Heart left ventricle (tissue), 16 donors: ENCODE results near the gene SEL1L2. TPM values are rescaled to one million over a fixed set of nuclear protein-coding genes. Genes with fewer than 3 reads are reported as not detected.

Source experiments
- ATAC-seq, 4 donors: fragments of 200-7000 bp; cut with Tn5 transposase; one replicate each; pipeline ENCODE4 v1.9.1; 2020 to 2022; ENCODE audit warnings: moderate library complexity in 4 of 4, mild to moderate bottlenecking in 3 of 4, moderate number of reproducible peaks in 1 of 4
- DNase-seq, 5 donors: peaks; one replicate each; pipeline ENCODE4 v3.0.0-alpha.2; 2020
- H3K27ac ChIP-seq, 12 donors: fragments of 200-600 bp; sonication (generic) in 4 of 12; one replicate each; pipeline versions ENCODE4 v1.5.0 to v1.8.0; 2016 to 2022; ENCODE audit warnings: mild to moderate bottlenecking in 2 of 12
- H3K27me3 ChIP-seq, 9 donors: fragments of 200-600 bp; sonication (generic) in 2 of 9; one replicate each; pipeline versions ENCODE4 v1.5.1 to v1.8.0; 2016 to 2022; ENCODE audit warnings: mild to moderate bottlenecking in 3 of 9
- H3K36me3 ChIP-seq, 9 donors: fragments of 200-600 bp; sonication (generic) in 2 of 9; one replicate each; pipeline versions ENCODE4 v1.5.0 to v1.8.0; 2018 to 2022; ENCODE audit warnings: mild to moderate bottlenecking in 2 of 9
- H3K4me1 ChIP-seq, 12 donors: fragments of 200-600 bp; sonication (generic) in 4 of 12; one replicate each; pipeline versions ENCODE4 v1.5.0 to v1.8.0; 2016 to 2022; ENCODE audit warnings: mild to moderate bottlenecking in 3 of 12
- H3K4me3 ChIP-seq, 12 donors: fragments of 200-600 bp; sonication (generic) in 4 of 12; one replicate each; pipeline versions ENCODE4 v1.5.0 to v1.8.0; 2017 to 2022; ENCODE audit warnings: mild to moderate bottlenecking in 9 of 12, moderate library complexity in 4 of 12
- H3K9me3 ChIP-seq, 12 donors: fragments of 200-600 bp; sonication (generic) in 4 of 12; one replicate each; pipeline versions ENCODE4 v1.5.0 to v1.8.0; 2016 to 2022; ENCODE audit warnings: mild to moderate bottlenecking in 1 of 12
- CTCF ChIP-seq, 12 donors: fragments of 200-600 bp; sonication (generic) in 4 of 12; IDR thresholded peaks; one replicate each; pipeline versions ENCODE4 v1.5.0 to v1.8.0; 2018 to 2022; ENCODE audit warnings: antibody characterized with exemption in 12 of 12, mild to moderate bottlenecking in 5 of 12
- POLR2A ChIP-seq, 2 donors: fragments of 450-650 bp; IDR thresholded peaks; one replicate each; pipeline ENCODE4 v1.6.1; 2017; ENCODE audit warnings: antibody characterized with exemption in 2 of 2, mild to moderate bottlenecking in 2 of 2, moderate library complexity in 2 of 2
- WGBS, 4 donors: extraction: QIAGEN DNeasy Blood & Tissue Kit in 2 of 4; methylation state at CpG; one replicate each; pipeline versions ENCODE4 v1.1.5 to v1.1.7; 2013 to 2018; 5-methylcytosine and 5-hydroxymethylcytosine counted together
- intact Hi-C, 10 donors: fragments of 100-400 bp; cut with DNase I; formaldehyde crosslinking; loops; one replicate each; pipeline versions ENCODE4 v1.11.1 to v1.14.2; 2022
- polyA plus RNA-seq, 2 donors: library from polyadenylated mRNA; stranded (reverse); fragments of 200-250 nt; gene quantifications; one replicate each; pipeline ENCODE4 v1.2.3, GENCODE V29; 2013
- total RNA-seq, 9 donors: library from RNA; depleted of rRNA in 2 of 9; stranded (reverse); fragments of >200 nt in 2 of 9; fragmentation: NEBNext Ultra II Directional in 3 of 9; extraction: Animal tissue kit (Norgen Biotek cat#: 25700) in 3 of 9; gene quantifications; one replicate each; pipeline versions ENCODE4 v1.1.0 to v1.2.4, GENCODE V29; 2016 to 2023
- donor health status: ischemic (EF 13 %, LVEDD 7.1; RV severe dilation, severe dysfunction).
- donor health status: healthy with polysubstance abuse.
- donor health status: DM: no; HTN: yes; CAD: no.
- donor health status: DM: no; HTN: no; CAD: no.
- donor health status: ischemic (EF 25% LVEDD 6.9; RV normal size, moderate dysfunction).
- donor health status: ischemic (EF 25% LVEDD 5.7; RV mildly dilated, moderate dysfunction).
- donor health status: healthy.
- donor health status: DM: yes; HTN: yes; CAD: no.
- donor health status: ischemic (EF 35%, LVEDD 5.7; RV mildly dilated, moderate dysfunction).
- donor health status: nonischemic (EF 11% LVEDD 7.7; RV severe dilation, severe dysfunction).
- donor health status: DM: yes; HTN: yes; CAD: no.
- donor health status: PGD.
- donor health status: ischemic (EF 29% LVEDD 5.4; RV normal size, mild dysfunction).
- donor health status: nonischemic (EF 23%, LVEDD 6.1; RV moderate dilation, normal function).

Gene SEL1L2
- total and polyA plus RNA-seq, 11 donors: 0.59 to 10.5 (median 2.5) TPM; not detected in 1

- Histone ChIP-seq H3K4me1 (no peaks in the 10 kb centered on the region), H3K9me3 (no peaks in the 10 kb centered on the region), H3K36me3 (no peaks in the 10 kb centered on the region), H3K27ac (no peak overlapping the region), H3K27me3 (no peaks in the 10 kb centered on the region), H3K4me3 (no peak overlapping the region)
- intact Hi-C loops: loop anchor here in 2 of 10 donors (5.0 to 10.0 kb wide), 2 partner anchors 128 to 131 kb away; no protein-coding TSS in a partner anchor
- WGBS, 4 donors: 59 to 70% (median 65%) methylated on average over 6 of the region's 6 CpGs
- ATAC-seq: no peak
- no peak for TF ChIP-seq CTCF (IDR thresholded peaks at IDR 0.05)
- no peak for TF ChIP-seq POLR2A (IDR thresholded peaks at IDR 0.05)
- no peak for DNase-seq
These were observed 37.2 kb downstream of the SEL1L2 start for GRCh38 chr20:13953227-13953626.

DNA sequence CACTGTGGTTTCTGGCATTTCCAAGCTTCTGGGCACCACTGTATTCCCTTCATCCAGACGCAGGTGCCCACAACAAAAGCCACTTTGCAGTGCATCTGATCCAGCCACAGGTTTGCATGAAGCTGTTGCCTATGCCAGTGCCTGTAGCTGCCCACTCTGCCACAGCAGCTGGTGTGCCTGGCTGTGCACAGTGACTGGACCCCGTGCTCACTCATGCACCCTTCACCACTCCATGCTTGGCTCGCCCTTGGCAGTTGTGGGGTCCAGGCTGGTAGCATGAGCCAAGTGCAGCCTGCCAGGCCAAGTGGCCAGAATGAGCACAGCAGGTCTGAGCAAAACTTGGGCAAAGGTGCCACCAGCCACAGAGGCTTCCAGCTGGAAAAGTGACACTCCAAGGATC, 42.7 kb downstream of the SEL1L2 start:
- DNase-seq (no peak), ATAC-seq (no peak)
- no peak overlapping the region for H3K27ac ChIP-seq
- WGBS, 4 donors: 74 to 87% (median 76%) methylated on average over 2 to 3 of the region's 3 CpGs
- no peak overlapping the region for H3K4me3 ChIP-seq
- H3K27me3 ChIP-seq: no peaks in the 10 kb centered on the region
- no peaks in the 10 kb centered on the region for H3K4me1 ChIP-seq
- H3K36me3 ChIP-seq: no peaks in the 10 kb centered on the region
- intact Hi-C loops: loop anchor here in 3 of 10 donors (10.0 kb wide), 2 partner anchors 113 to 123 kb away; no protein-coding TSS in a partner anchor
- no peaks in the 10 kb centered on the region for H3K9me3 ChIP-seq
- no peak for TF ChIP-seq POLR2A (IDR thresholded peaks at IDR 0.05)
- TF ChIP-seq CTCF (IDR thresholded peaks at IDR 0.05): no peak

DNA sequence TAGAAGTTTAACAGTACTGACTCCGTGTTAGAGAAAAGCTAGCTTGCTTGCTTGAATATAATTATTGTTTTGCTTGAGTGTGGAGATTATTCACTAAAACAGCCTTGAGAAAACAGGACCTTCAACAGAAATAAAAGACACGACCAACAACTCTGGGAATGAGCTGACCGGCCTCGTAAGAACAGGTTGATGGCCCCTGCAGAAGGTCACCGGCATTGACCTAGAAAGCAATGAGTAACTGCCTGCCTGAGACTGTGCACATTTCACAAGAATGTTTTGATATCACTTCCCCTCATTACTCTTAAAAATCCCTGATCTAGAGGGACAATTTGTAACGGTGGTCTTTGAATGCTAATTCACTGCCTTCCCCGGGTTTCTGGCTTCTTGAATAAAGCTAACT, 49.4 kb downstream of the SEL1L2 start:
- H3K9me3 ChIP-seq: peaks cover 0 to 9% (median 0%) of the 10 kb centered on the region in 12 donors
- peaks cover 0 to 2% (median 0%) of the 10 kb centered on the region in 9 donors for H3K27me3 ChIP-seq
- no peak overlapping the region for H3K27ac ChIP-seq
- H3K36me3 ChIP-seq: no peaks in the 10 kb centered on the region
- DNase-seq: no peak
- 75 to 80% (median 77%) methylated on average over 7 of the region's 7 CpGs for WGBS, 4 donors
- no peak for ATAC-seq
- no peak overlapping the region for H3K4me3 ChIP-seq
- no peaks in the 10 kb centered on the region for H3K4me1 ChIP-seq
- intact Hi-C loops: loop anchor here in 3 of 10 donors (10.0 kb wide), 2 partner anchors 106 to 116 kb away; no protein-coding TSS in a partner anchor
- TF ChIP-seq CTCF (IDR thresholded peaks at IDR 0.05) (no peak), POLR2A (IDR thresholded peaks at IDR 0.05) (no peak)

- Histone ChIP-seq H3K4me3 (no peak overlapping the region), H3K9me3 (peaks cover 0 to 9% (median 0%) of the 10 kb centered on the region in 12 donors), H3K27me3 (no peaks in the 10 kb centered on the region), H3K27ac (no peak overlapping the region), H3K36me3 (no peaks in the 10 kb centered on the region), H3K4me1 (no peaks in the 10 kb centered on the region)
- intact Hi-C loops: no loop called here
- no peak for DNase-seq
- no peak for TF ChIP-seq CTCF (IDR thresholded peaks at IDR 0.05)
- TF ChIP-seq POLR2A (IDR thresholded peaks at IDR 0.05): no peak
- no peak for ATAC-seq
- 74 to 82% (median 81%) methylated on average over 9 of the region's 9 CpGs for WGBS, 4 donors
These were observed 53.4 kb downstream of the SEL1L2 start for GRCh38 chr20:13936781-13937576.
